Prostate gland (tissue), 2 donors: Measurements from ENCODE around the gene LCOR. TPM values are rescaled to one million over a fixed set of nuclear protein-coding genes. Genes with fewer than 3 reads are reported as not detected.
"Not testable (repeated sequence)": the region's sequence is repeated elsewhere in the genome, so short reads cannot be mapped to it uniquely, and the experiment has no call there.

Source experiments
- DNase-seq: peaks from one replicate; pipeline ENCODE4 v3.0.0-alpha.2; 2019; ENCODE audit warnings: low spot score
- H3K27ac ChIP-seq, 2 donors: fragments of 200-600 bp; sonication (generic); 2 replicates each; pipeline ENCODE4 v1.5.1; 2017 to 2019
- H3K27me3 ChIP-seq: fragments of 200-600 bp; sonication (generic); replicated peaks from 2 replicates; pipeline ENCODE4 v1.5.1; 2019; ENCODE audit not compliant: insufficient read depth
- H3K36me3 ChIP-seq, 2 donors: fragments of 200-600 bp; sonication (generic); 1 replicate in 1 of 2; 2 replicates in 1 of 2; pipeline versions ENCODE4 v1.5.1 to v1.8.1; 2017 to 2019
- H3K4me1 ChIP-seq: fragments of 200-600 bp; sonication (generic); replicated peaks from 2 replicates; pipeline ENCODE4 v1.5.1; 2019
- H3K4me3 ChIP-seq, 2 donors: fragments of 200-600 bp; sonication (generic); 2 replicates each; pipeline ENCODE4 v1.5.1; 2017 to 2019
- H3K9me3 ChIP-seq: fragments of 200-600 bp; sonication (generic); 2 replicates; pipeline ENCODE4 v1.5.1; 2017
- CTCF ChIP-seq, 4 experiments: fragments of 200-600 bp in 2 of 4; fragments of 450-650 bp in 2 of 4; sonication (generic) in 2 of 4; IDR thresholded peaks; 1 replicate in 3 of 4; 2 replicates in 1 of 4; pipeline ENCODE4 v1.5.1; 2016 to 2019; ENCODE audit warnings: antibody characterized with exemption in 4 of 4, mild to moderate bottlenecking in 2 of 4, moderate library complexity in 2 of 4
- POLR2A ChIP-seq: fragments of 450-650 bp; IDR thresholded peaks from one replicate; pipeline ENCODE4 v1.6.1; 2016; ENCODE audit warnings: antibody characterized with exemption, mild to moderate bottlenecking
- POLR2AphosphoS5 ChIP-seq: sonication (generic); formaldehyde crosslinking; IDR thresholded peaks from one replicate; pipeline ENCODE4 v1.6.1; 2017; ENCODE audit warnings: antibody characterized with exemption
- WGBS: methylation state at CpG from one replicate; pipeline ENCODE4 v1.1.5; 2018; 5-methylcytosine and 5-hydroxymethylcytosine counted together
- intact Hi-C: fragments of 100-400 bp; cut with DNase I; formaldehyde crosslinking; loops from one replicate; pipeline ENCODE4 v1.14.2; 2022
- total RNA-seq, 2 donors: library from RNA; depleted of rRNA; stranded (reverse); fragments of >200 nt; gene quantifications; one replicate each; pipeline ENCODE4 v1.1.0, GENCODE V29; 2016

LCOR gene
- total RNA-seq, 2 donors from 2014 or later = 32.8 to 40.0 TPM

- Histone ChIP-seq H3K36me3 (no peaks in the 10 kb centered on the region), H3K27me3 (no peaks in the 10 kb centered on the region), H3K4me1 (no peaks in the 10 kb centered on the region), H3K27ac (no peak overlapping the region), H3K9me3 (no peaks in the 10 kb centered on the region), H3K4me3 (no peak overlapping the region)
- TF ChIP-seq CTCF (IDR thresholded peaks at IDR 0.05) (no peak), POLR2A (no peak), POLR2AphosphoS5 (no peak)
- no peak for DNase-seq
- 78% methylated on average over 3 of the region's 3 CpGs for WGBS
- intact Hi-C loops = loop anchor here (10.0 kb wide), 1 partner anchor 264 kb away; no protein-coding TSS in a partner anchor
Measured at GRCh38 chr10:97029271-97029670, 197.2 kb downstream of the LCOR start.

GRCh38 chr10:97030894-97031293, 198.8 kb downstream of the LCOR start:
- Histone ChIP-seq H3K4me3 (no peak overlapping the region), H3K36me3 (no peaks in the 10 kb centered on the region), H3K27me3 (no peaks in the 10 kb centered on the region), H3K4me1 (no peaks in the 10 kb centered on the region), H3K9me3 (no peaks in the 10 kb centered on the region), H3K27ac (no peak overlapping the region)
- no peak for DNase-seq
- 63% methylated on average over 6 of the region's 6 CpGs for WGBS
- TF ChIP-seq POLR2AphosphoS5 (no peak), POLR2A (no peak), CTCF (IDR thresholded peaks at IDR 0.05) (no peak)
- intact Hi-C loops = no loop called here

GRCh38 chr10:97031459-97031858, 199.4 kb downstream of the LCOR start:
- intact Hi-C loops = no loop called here
- H3K27me3 ChIP-seq = no peaks in the 10 kb centered on the region
- H3K4me3 ChIP-seq = no peak overlapping the region
- DNase-seq = no peak
- no peaks in the 10 kb centered on the region for H3K36me3 ChIP-seq
- H3K9me3 ChIP-seq = no peaks in the 10 kb centered on the region
- no peaks in the 10 kb centered on the region for H3K4me1 ChIP-seq
- H3K27ac ChIP-seq = no peak overlapping the region
- WGBS = 96% methylated on average over 8 of the region's 11 CpGs
- no peak for TF ChIP-seq POLR2AphosphoS5
- no peak for TF ChIP-seq CTCF (IDR thresholded peaks at IDR 0.05)
- no peak for TF ChIP-seq POLR2A

- DNase-seq = no peak
- TF ChIP-seq POLR2AphosphoS5 = no peak
- no peak for TF ChIP-seq POLR2A
- TF ChIP-seq CTCF (IDR thresholded peaks at IDR 0.05) = no peak
- no peaks in the 10 kb centered on the region for H3K9me3 ChIP-seq
- intact Hi-C loops = no loop called here
- no peaks in the 10 kb centered on the region for H3K4me1 ChIP-seq
- H3K27ac ChIP-seq = no peak overlapping the region
- H3K27me3 ChIP-seq = no peaks in the 10 kb centered on the region
- no peaks in the 10 kb centered on the region for H3K36me3 ChIP-seq
- 65% methylated on average over 7 of the region's 7 CpGs for WGBS
- H3K4me3 ChIP-seq = no peak overlapping the region
Measured at GRCh38 chr10:97032624-97033023, 200.5 kb downstream of the LCOR start.

- WGBS = 94% methylated on average over 9 of the region's 9 CpGs
- DNase-seq, H3K27me3 ChIP-seq, H3K4me1 ChIP-seq, H3K27ac ChIP-seq, intact Hi-C loops, H3K4me3 ChIP-seq, H3K36me3 ChIP-seq, H3K9me3 ChIP-seq: not testable (repeated sequence)
Measured at GRCh38 chr10:97033841-97034240, 201.7 kb downstream of the LCOR start.
